B cell (primary cell): ENCODE data around the gene ASTN2. TPM values are rescaled to one million over a fixed set of nuclear protein-coding genes. Genes with fewer than 3 reads are reported as not detected.

Experiments used
- ATAC-seq: fragments of 200-7000 bp; cut with Tn5 transposase; one replicate; pipeline ENCODE4 v1.10.0; 2021; ENCODE audit warnings: low read depth, mild to moderate bottlenecking, moderate number of reproducible peaks, moderate library complexity
- CTCF ChIA-PET: fragments of 350-600 bp; sonication (Branson Sonifier 250); formaldehyde crosslinking; loops from one replicate; lab custom pipeline; 2021; ENCODE audit warnings: antibody characterized with exemption, inconsistent platforms; lab: Charles Lee
- POLR2A ChIA-PET: fragments of 350-600 bp; sonication (Branson Sonifier 250); formaldehyde crosslinking; loops from one replicate; lab custom pipeline; 2021; ENCODE audit warnings: antibody characterized with exemption; lab: Charles Lee
- DNase-seq: peaks from one replicate; pipeline ENCODE4 v3.0.0; 2013
- H2AFZ ChIP-seq: 2 replicates; pipeline ENCODE4 v1.6.1; 2012; ENCODE audit warnings: mild to moderate bottlenecking, low read depth, low read length; ENCODE audit not compliant: insufficient read depth, poor library complexity, severe bottlenecking
- H3K27ac ChIP-seq, 2 donors: 1 replicate in 1 of 2; 2 replicates in 1 of 2; pipeline ENCODE4 v1.5.1; 2012 to 2013; ENCODE audit warnings: low read length in 2 of 2, mild to moderate bottlenecking in 2 of 2, moderate library complexity in 1 of 2
- H3K27me3 ChIP-seq, 4 experiments: fragments of 200-600 bp in 1 of 4; sonication (generic) in 1 of 4; replicated peaks in 1 of 4; 1 replicate in 2 of 4; 2 replicates in 2 of 4; pipeline versions ENCODE4 v1.6.1 to v1.7.0; 2013 to 2016; ENCODE audit warnings: low read length in 3 of 4, mild to moderate bottlenecking in 2 of 4, mixed read lengths in 1 of 4, moderate library complexity in 1 of 4; ENCODE audit not compliant: insufficient read depth in 4 of 4, control insufficient read depth in 3 of 4; ENCODE audit errors: control extremely low read depth in 1 of 4
- H3K36me3 ChIP-seq, 2 experiments: replicated peaks in 1 of 2; 1 replicate in 1 of 2; 2 replicates in 1 of 2; pipeline versions ENCODE4 v1.6.1 to v1.7.1; 2013; ENCODE audit warnings: low read length in 1 of 2; ENCODE audit not compliant: insufficient read depth in 2 of 2, control insufficient read depth in 1 of 2; ENCODE audit errors: control extremely low read depth in 1 of 2, extremely low read depth in 1 of 2
- H3K4me1 ChIP-seq, 2 donors: fragments of 200-600 bp in 1 of 2; sonication (generic) in 1 of 2; 1 replicate in 1 of 2; 2 replicates in 1 of 2; pipeline versions ENCODE4 v1.5.1 to v1.6.1; 2013 to 2017; ENCODE audit warnings: low read length in 2 of 2; ENCODE audit not compliant: control insufficient read depth in 2 of 2, insufficient read depth in 2 of 2
- H3K4me2 ChIP-seq: replicated peaks from 2 replicates; pipeline ENCODE3; 2012; ENCODE audit warnings: mild to moderate bottlenecking, low read depth, low read length; ENCODE audit not compliant: poor library complexity, severe bottlenecking
- H3K4me3 ChIP-seq, 5 experiments: fragments of 200-600 bp in 1 of 5; sonication (generic) in 1 of 5; 1 replicate in 3 of 5; 2 replicates in 2 of 5; pipeline versions ENCODE4 v1.5.1 to v1.7.0; 2011 to 2016; ENCODE audit warnings: low read length in 4 of 5, mild to moderate bottlenecking in 4 of 5, low read depth in 2 of 5, control low read depth in 1 of 5, moderate library complexity in 1 of 5; ENCODE audit not compliant: insufficient read depth in 1 of 5; ENCODE audit errors: control extremely low read depth in 1 of 5, extremely low read depth in 1 of 5
- H3K79me2 ChIP-seq: fragments of 200-600 bp; sonication (generic); one replicate; pipeline ENCODE4 v1.6.0; 2016; ENCODE audit warnings: low read length; ENCODE audit not compliant: control insufficient read depth, insufficient read depth
- H3K9ac ChIP-seq: fragments of 200-600 bp; sonication (generic); 2 replicates; pipeline ENCODE4 v1.6.1; 2017; ENCODE audit warnings: mild to moderate bottlenecking, low read length, moderate library complexity
- H3K9me3 ChIP-seq, 3 donors: one replicate each; pipeline versions ENCODE4 v1.6.1 to v1.7.1; 2013; ENCODE audit warnings: low read length in 2 of 3; ENCODE audit not compliant: control insufficient read depth in 2 of 3, insufficient read depth in 1 of 3; ENCODE audit errors: control extremely low read depth in 1 of 3
- H4K20me1 ChIP-seq: 2 replicates; pipeline ENCODE4 v1.6.0; 2012; ENCODE audit warnings: mild to moderate bottlenecking, low read length; ENCODE audit not compliant: insufficient read depth, control insufficient read depth, poor library complexity, severe bottlenecking
- H3K27ac Mint-ChIP-seq: one replicate; pipeline ENCODE4 v1.8.0; 2021; ENCODE audit warnings: mixed read lengths
- H3K27me3 Mint-ChIP-seq: one replicate; pipeline ENCODE4 v1.8.0; 2021; ENCODE audit warnings: mixed read lengths
- H3K4me1 Mint-ChIP-seq: one replicate; pipeline ENCODE4 v1.8.0; 2021; ENCODE audit warnings: mixed read lengths
- H3K4me3 Mint-ChIP-seq: one replicate; pipeline ENCODE4 v1.8.0; 2021; ENCODE audit warnings: mixed read lengths
- H3K9me3 Mint-ChIP-seq: one replicate; pipeline ENCODE4 v1.8.0; 2022; ENCODE audit warnings: mixed read lengths; ENCODE audit not compliant: insufficient read depth
- EZH2 ChIP-seq: IDR thresholded peaks from 2 replicates; pipeline ENCODE4 v1.6.1; 2012; ENCODE audit warnings: borderline replicate concordance, low read depth, mild to moderate bottlenecking, moderate library complexity, low read length; ENCODE audit not compliant: insufficient read depth, poor library complexity, severe bottlenecking
- WGBS: methylation state at CpG from one replicate; pipeline ENCODE4 v1.1.5; 2013; ENCODE audit warnings: missing lambda C conversion rate; ENCODE audit not compliant: insufficient coverage; 5-methylcytosine and 5-hydroxymethylcytosine counted together
- intact Hi-C: fragments of 100-400 bp; cut with micrococcal nuclease; formaldehyde crosslinking; loops from one replicate; pipeline ENCODE4 v1.10.0; 2022
- polyA plus RNA-seq: library from polyadenylated mRNA; depleted of rRNA; stranded (reverse); fragments of >200 nt; gene quantifications from 2 replicates; pipeline ENCODE4 v1.2.3, GENCODE V29; 2012
- total RNA-seq, 2 donors: library from RNA; stranded (reverse); fragments of 120-200 nt in 1 of 2; gene quantifications; 1 replicate in 1 of 2; 2 replicates in 1 of 2; pipeline versions ENCODE4 v1.2.3 to v1.2.4, GENCODE V29; 2013 to 2022
- TF ChIP-seq, protein P1 (sequence below): fragments of 200-600 bp; IDR thresholded peaks from one replicate; pipeline ENCODE4 v1.8.0; 2022; ENCODE audit warnings: antibody characterized with exemption, mild to moderate bottlenecking

The ASTN2 gene
- total and polyA plus RNA-seq, 2 donors (not counting 1 experiment from before 2014, with no cell fraction given) = 1.2 to 3.6 TPM

DNA sequence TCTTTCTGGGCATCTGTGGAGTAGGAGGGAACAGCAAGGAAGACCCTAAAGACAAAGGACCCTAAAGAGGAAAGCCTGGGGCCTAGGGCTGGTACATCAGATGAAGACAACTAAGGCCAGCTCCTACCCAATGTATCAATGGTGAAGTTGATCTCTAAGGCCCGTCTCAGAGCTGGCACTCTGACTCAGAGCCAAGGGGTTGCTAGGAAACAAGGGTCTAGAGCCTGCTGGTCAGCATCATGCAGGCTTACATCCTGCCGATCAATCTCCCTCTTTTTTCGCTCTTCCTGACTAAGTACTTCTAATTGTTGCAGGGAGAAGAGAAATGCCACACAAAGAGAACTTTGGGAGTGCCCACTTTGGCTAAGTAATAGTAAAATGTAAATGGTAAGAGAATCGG is 701.6 kb downstream of the ASTN2 start:
- no peak overlapping the region for H3K4me3 ChIP-seq
- DNase-seq (no peak), ATAC-seq (no peak)
- WGBS = 78% methylated on average over 1 of the region's 4 CpGs
- no peaks in the 10 kb centered on the region for H4K20me1 ChIP-seq
- no peak overlapping the region for H2AFZ ChIP-seq
- no peaks in the 10 kb centered on the region for H3K4me1 ChIP-seq
- H3K79me2 ChIP-seq = no peaks in the 10 kb centered on the region
- H3K36me3 ChIP-seq = no peaks in the 10 kb centered on the region
- TF ChIP-seq EZH2 = no peak
- TF ChIP-seq, protein P1, sequence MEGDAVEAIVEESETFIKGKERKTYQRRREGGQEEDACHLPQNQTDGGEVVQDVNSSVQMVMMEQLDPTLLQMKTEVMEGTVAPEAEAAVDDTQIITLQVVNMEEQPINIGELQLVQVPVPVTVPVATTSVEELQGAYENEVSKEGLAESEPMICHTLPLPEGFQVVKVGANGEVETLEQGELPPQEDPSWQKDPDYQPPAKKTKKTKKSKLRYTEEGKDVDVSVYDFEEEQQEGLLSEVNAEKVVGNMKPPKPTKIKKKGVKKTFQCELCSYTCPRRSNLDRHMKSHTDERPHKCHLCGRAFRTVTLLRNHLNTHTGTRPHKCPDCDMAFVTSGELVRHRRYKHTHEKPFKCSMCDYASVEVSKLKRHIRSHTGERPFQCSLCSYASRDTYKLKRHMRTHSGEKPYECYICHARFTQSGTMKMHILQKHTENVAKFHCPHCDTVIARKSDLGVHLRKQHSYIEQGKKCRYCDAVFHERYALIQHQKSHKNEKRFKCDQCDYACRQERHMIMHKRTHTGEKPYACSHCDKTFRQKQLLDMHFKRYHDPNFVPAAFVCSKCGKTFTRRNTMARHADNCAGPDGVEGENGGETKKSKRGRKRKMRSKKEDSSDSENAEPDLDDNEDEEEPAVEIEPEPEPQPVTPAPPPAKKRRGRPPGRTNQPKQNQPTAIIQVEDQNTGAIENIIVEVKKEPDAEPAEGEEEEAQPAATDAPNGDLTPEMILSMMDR = no peak
- no peaks in the 10 kb centered on the region for H3K9me3 ChIP-seq
- H3K4me2 ChIP-seq = no peak overlapping the region
- ChIA-PET CTCF (no interaction called here), POLR2A (no interaction called here)
- Mint-ChIP-seq H3K27me3 (peaks cover 6% of the 10 kb centered on the region), H3K4me1 (no peaks in the 10 kb centered on the region), H3K9me3 (no peaks in the 10 kb centered on the region), H3K27ac (no peak overlapping the region), H3K4me3 (no peak overlapping the region)
- H3K9ac ChIP-seq = no peak overlapping the region
- intact Hi-C loops = no loop called here
- peaks cover 0 to 5% (median 0%) of the 10 kb centered on the region in 4 experiments for H3K27me3 ChIP-seq
- no peak overlapping the region for H3K27ac ChIP-seq

- H3K4me2 ChIP-seq = no peak overlapping the region
- H3K4me3 Mint-ChIP-seq = no peak overlapping the region
- H3K9ac ChIP-seq = no peak overlapping the region
- H3K27ac ChIP-seq = no peak overlapping the region
- no peak overlapping the region for H2AFZ ChIP-seq
- no peaks in the 10 kb centered on the region for H3K9me3 ChIP-seq
- intact Hi-C loops = no loop called here
- H3K36me3 ChIP-seq = no peaks in the 10 kb centered on the region
- ChIA-PET CTCF (no interaction called here), POLR2A (no interaction called here)
- peaks cover 2% of the 10 kb centered on the region for H3K27me3 Mint-ChIP-seq
- no peaks in the 10 kb centered on the region for H3K79me2 ChIP-seq
- no peaks in the 10 kb centered on the region for H3K27me3 ChIP-seq
- TF ChIP-seq, protein P1 = no peak
- no peak for TF ChIP-seq EZH2
- H3K4me1 Mint-ChIP-seq = no peaks in the 10 kb centered on the region
- 92% methylated on average over 3 of the region's 3 CpGs for WGBS
- no peak overlapping the region for H3K27ac Mint-ChIP-seq
- no peak for ATAC-seq
- no peak for DNase-seq
- H3K4me3 ChIP-seq = no peak overlapping the region
- no peaks in the 10 kb centered on the region for H4K20me1 ChIP-seq
- no peaks in the 10 kb centered on the region for H3K4me1 ChIP-seq
- no peaks in the 10 kb centered on the region for H3K9me3 Mint-ChIP-seq
Observed at GRCh38 chr9:116712781-116713180, 702.1 kb downstream of the ASTN2 start.
